Activated T-helper 2 cell treated with anti-CD3 and anti-CD28 coated beads, Interferon-gamma antibody, Interleukin-2, Interleukin-4, amounts not matched to agents 10 μg/mL and 5 μg/mL and 100 μg/mL, durations not matched to agents 14 hours and 24 hours and 36 hours (primary cell): ENCODE results near the gene RBBP8NL. TPM values are rescaled to one million over a fixed set of nuclear protein-coding genes. Genes with fewer than 3 reads are reported as not detected.

Experiments used
- DNase-seq: peaks from one replicate; pipeline ENCODE4 v3.0.0; 2021; ENCODE audit warnings: low spot score
- H3K27ac Mint-ChIP-seq: one replicate; pipeline ENCODE4 v1.8.0; 2021; ENCODE audit warnings: mixed read lengths
- H3K27me3 Mint-ChIP-seq: one replicate; pipeline ENCODE4 v1.8.0; 2021; ENCODE audit warnings: low read depth, mixed read lengths
- H3K36me3 Mint-ChIP-seq: one replicate; pipeline ENCODE4 v1.8.0; 2021; ENCODE audit warnings: low read depth, mixed read lengths
- H3K4me1 Mint-ChIP-seq: one replicate; pipeline ENCODE4 v1.8.0; 2021; ENCODE audit warnings: low read depth, mixed read lengths
- H3K4me3 Mint-ChIP-seq: one replicate; pipeline ENCODE4 v1.8.0; 2021; ENCODE audit warnings: low read depth, mild to moderate bottlenecking, moderate library complexity, mixed read lengths
- H3K9me3 Mint-ChIP-seq: one replicate; pipeline ENCODE4 v1.8.0; 2021; ENCODE audit warnings: mixed read lengths
- intact Hi-C: fragments of 100-400 bp; cut with micrococcal nuclease; formaldehyde crosslinking; loops from one replicate; pipeline ENCODE4 v1.15.1; 2023
- total RNA-seq: library from RNA; stranded (reverse); gene quantifications from 2 replicates; pipeline ENCODE4 v1.2.3, GENCODE V29; 2022

Gene RBBP8NL
- total RNA-seq, 1 donor from 2014 or later, result not detected

GRCh38 chr20:62370115-62370806 lies 57.1 kb downstream of the RBBP8NL start:
- H3K4me1 Mint-ChIP-seq, result peaks cover 4% of the 10 kb centered on the region
- intact Hi-C loops, result no loop called here
- H3K27me3 Mint-ChIP-seq, result peaks cover 23% of the 10 kb centered on the region
- no peak overlapping the region for H3K4me3 Mint-ChIP-seq
- no peaks in the 10 kb centered on the region for H3K36me3 Mint-ChIP-seq
- no peaks in the 10 kb centered on the region for H3K9me3 Mint-ChIP-seq
- no peak for DNase-seq
- no peak overlapping the region for H3K27ac Mint-ChIP-seq

GRCh38 chr20:62369815-62370114 lies 57.6 kb downstream of the RBBP8NL start:
- no peaks in the 10 kb centered on the region for H3K36me3 Mint-ChIP-seq
- no peak for DNase-seq
- H3K9me3 Mint-ChIP-seq, result no peaks in the 10 kb centered on the region
- H3K4me1 Mint-ChIP-seq, result peaks cover 4% of the 10 kb centered on the region
- no peak overlapping the region for H3K27ac Mint-ChIP-seq
- intact Hi-C loops, result no loop called here
- H3K4me3 Mint-ChIP-seq, result no peak overlapping the region
- peaks cover 28% of the 10 kb centered on the region for H3K27me3 Mint-ChIP-seq

GRCh38 chr20:62368976-62369814 lies 58.1 kb downstream of the RBBP8NL start:
- peaks cover 30% of the 10 kb centered on the region for H3K27me3 Mint-ChIP-seq
- peaks cover 4% of the 10 kb centered on the region for H3K4me1 Mint-ChIP-seq
- no peak overlapping the region for H3K27ac Mint-ChIP-seq
- H3K9me3 Mint-ChIP-seq, result no peaks in the 10 kb centered on the region
- intact Hi-C loops, result no loop called here
- H3K4me3 Mint-ChIP-seq, result no peak overlapping the region
- no peak for DNase-seq
- H3K36me3 Mint-ChIP-seq, result no peaks in the 10 kb centered on the region

GRCh38 chr20:62368392-62368975 lies 58.9 kb downstream of the RBBP8NL start:
- H3K27ac Mint-ChIP-seq, result no peak overlapping the region
- DNase-seq, result no peak
- no peak overlapping the region for H3K4me3 Mint-ChIP-seq
- intact Hi-C loops, result no loop called here
- peaks cover 4% of the 10 kb centered on the region for H3K4me1 Mint-ChIP-seq
- no peaks in the 10 kb centered on the region for H3K36me3 Mint-ChIP-seq
- peaks cover 30% of the 10 kb centered on the region for H3K27me3 Mint-ChIP-seq
- no peaks in the 10 kb centered on the region for H3K9me3 Mint-ChIP-seq

- Mint-ChIP-seq H3K9me3 (no peaks in the 10 kb centered on the region), H3K4me3 (peak overlapping the region; percentile 39), H3K36me3 (no peaks in the 10 kb centered on the region), H3K27ac (no peak overlapping the region), H3K4me1 (peaks cover 4% of the 10 kb centered on the region), H3K27me3 (peaks cover 26% of the 10 kb centered on the region)
- intact Hi-C loops, result no loop called here
- DNase-seq, result no peak
These were observed 59.5 kb downstream of the RBBP8NL start for GRCh38 chr20:62367633-62368391.

GRCh38 chr20:62367136-62367632 lies 60.2 kb downstream of the RBBP8NL start, which contains the start of gene LAMA5:
Gene LAMA5, minus strand, starts transcription at chr20:62367312. Its CDS starts 67 bp downstream, at chr20:62367245.
- Mint-ChIP-seq H3K4me3 (peak within 1 kb of the TSS; percentile 39), H3K9me3 (no peaks in the 10 kb centered on the region), H3K27ac (no peak within 1 kb of the TSS), H3K27me3 (peaks cover 26% of the 10 kb centered on the region), H3K36me3 (no peaks in the 10 kb centered on the region), H3K4me1 (peaks cover 4% of the 10 kb centered on the region)
- no peak for DNase-seq
- intact Hi-C loops, result no loop called here

GRCh38 chr20:62366370-62367135 lies 60.8 kb downstream of the RBBP8NL start:
- no peak for DNase-seq

GRCh38 chr20:62365814-62366369 lies 61.4 kb downstream of the RBBP8NL start:
- no peak overlapping the region for H3K4me3 Mint-ChIP-seq
- H3K27me3 Mint-ChIP-seq, result peaks cover 26% of the 10 kb centered on the region
- intact Hi-C loops, result no loop called here

More at GRCh38 chr20:62366370-62367135, 60.8 kb downstream of the RBBP8NL start:
- Mint-ChIP-seq H3K27me3 (peaks cover 26% of the 10 kb centered on the region), H3K9me3 (no peaks in the 10 kb centered on the region), H3K4me3 (no peak overlapping the region), H3K36me3 (no peaks in the 10 kb centered on the region), H3K4me1 (peaks cover 4% of the 10 kb centered on the region), H3K27ac (no peak overlapping the region)
- intact Hi-C loops, result no loop called here

GRCh38 chr20:62364911-62365736 lies 62.2 kb downstream of the RBBP8NL start:
- no peak for DNase-seq
- intact Hi-C loops, result no loop called here

More at GRCh38 chr20:62365814-62366369, 61.4 kb downstream of the RBBP8NL start:
- H3K36me3 Mint-ChIP-seq, result no peaks in the 10 kb centered on the region
- no peak for DNase-seq
- H3K27ac Mint-ChIP-seq, result no peak overlapping the region
- peaks cover 4% of the 10 kb centered on the region for H3K4me1 Mint-ChIP-seq
- H3K9me3 Mint-ChIP-seq, result no peaks in the 10 kb centered on the region

GRCh38 chr20:62363920-62364851 lies 63.2 kb downstream of the RBBP8NL start:
- intact Hi-C loops, result no loop called here
- Mint-ChIP-seq H3K36me3 (no peaks in the 10 kb centered on the region), H3K4me1 (no peaks in the 10 kb centered on the region), H3K9me3 (no peaks in the 10 kb centered on the region), H3K4me3 (no peak overlapping the region), H3K27me3 (peaks cover 22% of the 10 kb centered on the region), H3K27ac (no peak overlapping the region)
- DNase-seq, result no peak

More at GRCh38 chr20:62364911-62365736, 62.2 kb downstream of the RBBP8NL start:
- Mint-ChIP-seq H3K36me3 (no peaks in the 10 kb centered on the region), H3K9me3 (no peaks in the 10 kb centered on the region), H3K4me1 (peaks cover 3% of the 10 kb centered on the region), H3K27ac (no peak overlapping the region), H3K4me3 (peak overlapping the region; percentile 39), H3K27me3 (peaks cover 26% of the 10 kb centered on the region)
